Osteoblast (primary cell): Measurements from ENCODE around the gene MAPK6. TPM values are rescaled to one million over a fixed set of nuclear protein-coding genes. Genes with fewer than 3 reads are reported as not detected.

ENCODE experiments used
- DNase-seq: peaks from one replicate; pipeline ENCODE4 v3.0.0; 2011; ENCODE audit warnings: low spot score, mixed read lengths; ENCODE audit not compliant: insufficient read length; ENCODE audit errors: missing footprints
- H2AFZ ChIP-seq: 2 replicates; pipeline ENCODE4 v1.6.0; 2011; ENCODE audit warnings: mild to moderate bottlenecking, low read length
- H3K27ac ChIP-seq: 2 replicates; pipeline ENCODE4 v1.5.1; 2011; ENCODE audit warnings: mild to moderate bottlenecking, low read depth, low read length, moderate library complexity
- H3K27me3 ChIP-seq: 2 replicates; pipeline ENCODE4 v1.6.0; 2012; ENCODE audit warnings: mild to moderate bottlenecking, control low read depth, inconsistent platforms, low read length, moderate library complexity; ENCODE audit not compliant: insufficient read depth
- H3K36me3 ChIP-seq: 2 replicates; pipeline ENCODE4 v1.5.1; 2011; ENCODE audit warnings: mild to moderate bottlenecking, low read length, control low read depth, moderate library complexity; ENCODE audit not compliant: insufficient read depth
- H3K4me1 ChIP-seq: 2 replicates; pipeline ENCODE4 v1.5.1; 2011; ENCODE audit warnings: mild to moderate bottlenecking, low read length, control low read depth, moderate library complexity; ENCODE audit not compliant: insufficient read depth
- H3K4me2 ChIP-seq: 2 replicates; pipeline ENCODE4 v1.6.0; 2011; ENCODE audit warnings: mild to moderate bottlenecking, low read length; ENCODE audit not compliant: insufficient read depth
- H3K4me3 ChIP-seq: fragments of 200-600 bp; sonication (generic); 3 replicates; pipeline ENCODE4 v1.5.1; 2012; ENCODE audit warnings: mild to moderate bottlenecking, low read length, inconsistent platforms; ENCODE audit not compliant: insufficient read depth
- H3K79me2 ChIP-seq: 2 replicates; pipeline ENCODE4 v1.6.0; 2012; ENCODE audit warnings: mild to moderate bottlenecking, low read length, control low read depth, inconsistent platforms; ENCODE audit not compliant: insufficient read depth
- H3K9me3 ChIP-seq: 2 replicates; pipeline ENCODE4 v1.5.1; 2011; ENCODE audit warnings: low read depth, low read length, control low read depth
- H4K20me1 ChIP-seq: 2 replicates; pipeline ENCODE4 v1.6.0; 2012; ENCODE audit warnings: mild to moderate bottlenecking, low read length, control low read depth; ENCODE audit not compliant: insufficient read depth
- total RNA-seq: library from RNA; depleted of rRNA; stranded (reverse); fragments of >200 nt; gene quantifications from 2 replicates; pipeline ENCODE4 v1.2.3, GENCODE V29; 2012
- TF ChIP-seq, protein P1 (sequence below): IDR thresholded peaks from 2 replicates; pipeline ENCODE4 v1.5.1; 2011; ENCODE audit warnings: mild to moderate bottlenecking, low read depth, low read length, moderate library complexity; ENCODE audit errors: extremely low read depth

Gene MAPK6
- total RNA-seq, 1 donor: 86.9 TPM

DNA sequence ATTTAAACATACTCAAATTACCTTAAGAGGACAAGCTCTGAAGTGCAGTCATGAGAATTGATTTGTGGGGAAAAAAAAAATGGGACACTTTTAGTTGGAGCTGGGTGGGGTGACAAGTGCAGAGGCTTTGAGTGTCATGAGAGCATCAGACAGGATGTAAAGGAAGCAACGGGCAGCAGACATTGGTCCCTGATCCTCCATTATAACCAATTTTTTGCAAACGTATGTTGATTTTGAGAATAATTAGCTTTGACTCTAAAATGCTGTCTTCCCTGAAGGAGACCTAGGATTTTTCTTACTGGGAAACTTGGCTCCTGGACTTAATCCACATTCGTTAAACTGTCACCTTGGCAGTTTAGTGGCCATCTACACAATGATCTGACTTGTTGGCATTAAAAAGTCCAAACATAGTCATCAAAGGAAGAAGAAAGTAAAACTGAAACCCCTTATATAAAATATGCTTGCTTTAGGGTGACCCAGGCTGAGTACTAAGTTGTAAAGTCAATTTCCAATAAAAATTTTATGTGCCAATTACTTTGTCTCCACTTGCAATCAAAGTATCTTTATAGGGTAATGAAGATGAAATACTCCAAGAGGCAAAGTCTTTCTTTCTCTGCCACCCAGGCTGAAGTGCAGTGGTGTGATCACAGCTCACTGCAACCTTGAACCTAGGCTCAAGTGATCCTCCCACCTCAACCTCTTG is 48.0 kb downstream of the MAPK6 start:
- H2AFZ ChIP-seq: no peak overlapping the region
- H4K20me1 ChIP-seq: no peaks in the 10 kb centered on the region
- no peaks in the 10 kb centered on the region for H3K79me2 ChIP-seq
- no peak overlapping the region for H3K27ac ChIP-seq
- no peak overlapping the region for H3K4me2 ChIP-seq
- H3K36me3 ChIP-seq: peaks cover 15% of the 10 kb centered on the region
- H3K9me3 ChIP-seq: no peaks in the 10 kb centered on the region
- no peaks in the 10 kb centered on the region for H3K27me3 ChIP-seq
- no peaks in the 10 kb centered on the region for H3K4me1 ChIP-seq
- no peak for DNase-seq
- no peak overlapping the region for H3K4me3 ChIP-seq
- TF ChIP-seq, protein P1, sequence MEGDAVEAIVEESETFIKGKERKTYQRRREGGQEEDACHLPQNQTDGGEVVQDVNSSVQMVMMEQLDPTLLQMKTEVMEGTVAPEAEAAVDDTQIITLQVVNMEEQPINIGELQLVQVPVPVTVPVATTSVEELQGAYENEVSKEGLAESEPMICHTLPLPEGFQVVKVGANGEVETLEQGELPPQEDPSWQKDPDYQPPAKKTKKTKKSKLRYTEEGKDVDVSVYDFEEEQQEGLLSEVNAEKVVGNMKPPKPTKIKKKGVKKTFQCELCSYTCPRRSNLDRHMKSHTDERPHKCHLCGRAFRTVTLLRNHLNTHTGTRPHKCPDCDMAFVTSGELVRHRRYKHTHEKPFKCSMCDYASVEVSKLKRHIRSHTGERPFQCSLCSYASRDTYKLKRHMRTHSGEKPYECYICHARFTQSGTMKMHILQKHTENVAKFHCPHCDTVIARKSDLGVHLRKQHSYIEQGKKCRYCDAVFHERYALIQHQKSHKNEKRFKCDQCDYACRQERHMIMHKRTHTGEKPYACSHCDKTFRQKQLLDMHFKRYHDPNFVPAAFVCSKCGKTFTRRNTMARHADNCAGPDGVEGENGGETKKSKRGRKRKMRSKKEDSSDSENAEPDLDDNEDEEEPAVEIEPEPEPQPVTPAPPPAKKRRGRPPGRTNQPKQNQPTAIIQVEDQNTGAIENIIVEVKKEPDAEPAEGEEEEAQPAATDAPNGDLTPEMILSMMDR: no peak

DNA sequence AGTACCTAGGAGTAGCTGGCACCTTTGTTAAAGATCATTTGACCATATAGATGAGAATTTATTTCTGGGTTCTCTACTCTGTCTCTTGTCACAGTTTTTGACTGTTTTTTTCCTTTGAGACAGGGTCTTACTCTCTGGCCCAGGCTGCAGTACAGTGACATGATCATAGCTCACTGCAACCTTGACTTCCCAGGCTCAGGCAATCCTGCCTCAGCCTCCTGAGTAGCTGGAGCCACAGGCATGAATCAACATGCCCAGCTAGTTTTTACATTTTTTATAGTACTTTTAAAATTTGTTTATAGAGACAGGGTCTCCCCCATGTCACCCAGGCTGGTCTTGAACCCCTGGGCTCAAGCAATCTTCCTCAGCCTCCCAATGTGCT is 48.5 kb downstream of the MAPK6 start:
- no peak overlapping the region for H3K4me2 ChIP-seq

DNA sequence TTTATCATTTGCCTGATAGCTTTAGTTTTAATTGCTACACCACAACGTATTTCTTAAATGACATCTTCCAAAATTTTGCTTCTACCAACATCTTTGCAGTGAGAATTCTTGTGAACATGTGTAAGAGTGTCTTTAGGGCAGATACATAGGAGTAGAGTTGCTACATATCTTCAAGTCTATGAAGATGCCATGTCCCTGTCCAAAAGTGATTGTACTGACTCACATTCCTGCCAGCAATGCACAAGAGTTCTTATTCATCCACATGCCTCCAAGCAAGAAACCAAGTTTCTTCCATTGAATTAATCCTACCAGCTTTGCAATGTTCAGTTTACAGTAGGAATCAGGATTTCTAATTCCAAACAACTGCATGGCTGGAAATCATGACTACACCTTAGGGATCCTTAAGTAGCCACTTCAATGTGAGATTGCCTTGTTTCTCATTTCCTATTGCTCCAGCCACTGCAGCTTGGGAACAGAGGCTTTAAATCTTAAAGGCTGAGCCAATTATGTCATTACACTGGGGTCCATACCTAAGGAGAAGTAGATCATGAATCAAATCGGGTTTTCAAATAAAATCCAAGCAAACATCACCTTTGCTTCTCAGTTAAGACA is 49.1 kb downstream of the MAPK6 start:
- DNase-seq: peak; percentile 55

More for the DNA sequence above, 48.5 kb downstream of the MAPK6 start:
- Histone ChIP-seq H3K4me3 (no peak overlapping the region), H3K4me1 (no peaks in the 10 kb centered on the region), H3K27ac (no peak overlapping the region), H2AFZ (no peak overlapping the region), H3K36me3 (peaks cover 11% of the 10 kb centered on the region), H4K20me1 (no peaks in the 10 kb centered on the region), H3K27me3 (no peaks in the 10 kb centered on the region), H3K79me2 (no peaks in the 10 kb centered on the region), H3K9me3 (no peaks in the 10 kb centered on the region)
- DNase-seq: no peak
- TF ChIP-seq, protein P1: no peak

DNA sequence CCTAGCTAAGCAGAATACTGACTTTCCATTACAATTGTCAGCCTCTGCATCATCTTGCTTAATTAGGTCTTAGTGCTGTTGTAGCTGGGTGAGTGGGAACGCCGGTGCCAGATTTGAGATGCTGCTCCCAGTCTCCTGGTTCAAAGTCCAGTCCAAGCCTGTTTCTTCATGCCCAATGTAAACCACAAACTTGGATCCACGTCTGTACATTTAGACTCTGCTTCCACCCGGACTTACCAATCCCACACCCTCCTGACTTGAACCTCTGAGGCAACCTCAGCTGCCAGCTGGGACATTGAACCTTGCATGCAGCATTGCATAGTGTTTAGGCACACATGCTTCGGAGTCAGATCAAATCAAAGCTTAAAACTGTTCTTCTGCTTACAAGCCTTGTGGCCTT is 50.5 kb downstream of the MAPK6 start:
- Histone ChIP-seq H3K4me3 (no peak overlapping the region), H3K79me2 (no peaks in the 10 kb centered on the region), H3K4me1 (no peaks in the 10 kb centered on the region), H2AFZ (no peak overlapping the region), H3K36me3 (no peaks in the 10 kb centered on the region), H3K9me3 (no peaks in the 10 kb centered on the region), H4K20me1 (no peaks in the 10 kb centered on the region), H3K27ac (no peak overlapping the region), H3K4me2 (no peak overlapping the region), H3K27me3 (no peaks in the 10 kb centered on the region)
- TF ChIP-seq, protein P1: no peak
- no peak for DNase-seq

More for the DNA sequence above, 49.1 kb downstream of the MAPK6 start:
- Histone ChIP-seq H3K27ac (no peak overlapping the region), H3K79me2 (no peaks in the 10 kb centered on the region), H3K4me1 (no peaks in the 10 kb centered on the region), H3K4me3 (no peak overlapping the region), H3K27me3 (no peaks in the 10 kb centered on the region), H2AFZ (no peak overlapping the region), H3K36me3 (peaks cover 8% of the 10 kb centered on the region), H3K4me2 (no peak overlapping the region), H3K9me3 (no peaks in the 10 kb centered on the region), H4K20me1 (no peaks in the 10 kb centered on the region)
- TF ChIP-seq, protein P1: no peak
